ENCODE results near the gene TFEB. TPM values are rescaled to one million over a fixed set of nuclear protein-coding genes. Genes with fewer than 3 reads are reported as not detected.

The TFEB gene
- total and polyA plus RNA-seq, 10 of the 15 experiments (the other 5 are each of a cell fraction or from before 2014, with no cell fraction given), result 0.84 to 108 (median 60.8) TPM

GRCh38 chr6:41705996-41706835 lies 29.2 kb downstream of the TFEB start:
- POLR2A ChIA-PET, result interaction anchor here (1.1 to 6.1 kb wide), 4 partner anchors 8 to 167 kb away, joined by 3 to 210 read pairs (median 96); partner anchors contain the start of gene TFEB
- BruUV-seq (replicated peaks), result no TSS peak
- FAIRE-seq (peak; percentile 76), DNase-seq (ENCODE audit: low read depth, low spot score) (peak; percentile 87), ATAC-seq (peak; percentile 90)
- Histone ChIP-seq H3K27ac (ENCODE audit: control insufficient read depth, insufficient read depth) (peak overlapping the region; percentile 99), H3K9me3 (replicated peaks; ENCODE audit: control insufficient read depth, insufficient read depth, low read length) (no peaks in the 10 kb centered on the region), H2AFZ (ENCODE audit: control insufficient read depth, low read depth, low read length) (no peak overlapping the region; the same call in none of the 2 replicates), H3K79me2 (ENCODE audit: control insufficient read depth, insufficient read depth, low read length) (peaks cover 87% of the 10 kb centered on the region), H3K4me1 (ENCODE audit: control insufficient read depth, insufficient read depth, low read length) (peaks cover 55% of the 10 kb centered on the region), H3K9ac (ENCODE audit: control insufficient read depth, insufficient read depth, low read length) (peak overlapping the region; percentile 99), H3K27me3 (replicated peaks in 1 of 2; ENCODE audit: control insufficient read depth in 2 of 2, insufficient read depth in 2 of 2, low read length in 1 of 2) (no peaks in the 10 kb centered on the region), H3K36me3 (ENCODE audit: control insufficient read depth in 2 of 2, insufficient read depth in 2 of 2, low read length in 1 of 2) (peaks cover 8 to 23% of the 10 kb centered on the region in 2 experiments), H4K20me1 (ENCODE audit: control insufficient read depth, insufficient read depth) (no peaks in the 10 kb centered on the region; the same call in 1 of the 2 replicates), H3K4me2 (ENCODE audit: control insufficient read depth, insufficient read depth) (peak overlapping the region; percentile 99), H3K4me3 (peak overlapping the region; percentile 85)
- intact Hi-C loops (cut with micrococcal nuclease; ENCODE audit: unreplicated experiment), result loop anchor here (1.0 to 10.0 kb wide), 5 partner anchors 8 to 339 kb away; partner anchors contain the start of genes FRS3 and TFEB
- CTCF ChIA-PET, result interaction anchor here (0.8 to 4.6 kb wide), 21 partner anchors 7 to 418 kb away, joined by 3 to 87 read pairs (median 6); no protein-coding TSS in a partner anchor
- RAD21 ChIA-PET (ENCODE audit: unreplicated experiment), result interaction anchor here (0.7 to 6.3 kb wide), 11 partner anchors 10 to 722 kb away, joined by 3 to 185 read pairs (median 7); partner anchors contain the start of gene TFEB
- in situ Hi-C loops (cut with MboI), result no loop called here
- SMC1A ChIA-PET (ENCODE audit: uncharacterized antibody, unreplicated experiment), result interaction anchor here (0.7 to 7.2 kb wide), 12 partner anchors 11 to 986 kb away, joined by 3 to 168 read pairs (median 3); no protein-coding TSS in a partner anchor
- under 1% methylated on average over 14 of the region's 15 CpGs for WGBS (ENCODE audit: insufficient coverage, insufficient replicate concordance, low lambda C conversion rate, missing lambda C conversion rate)
- TF ChIP-seq EED (IDR thresholded peaks at IDR 0.05; ENCODE audit: low read depth) (peak; percentile 90), NBN (IDR thresholded peaks at IDR 0.05) (peak; percentile 99), CUX1 (IDR thresholded peaks at IDR 0.05; ENCODE audit: insufficient replicate concordance, low read depth, low read length) (no peak), BACH1 (IDR thresholded peaks at IDR 0.05; ENCODE audit: borderline replicate concordance) (peak; percentile 92), BHLHE40 (IDR thresholded peaks at IDR 0.05; ENCODE audit: borderline replicate concordance in 1 of 2, low read depth in 2 of 2, low read length in 1 of 2) (peak; percentile 83 to 87), FOXK2 (IDR thresholded peaks at IDR 0.05) (0 out of 2 replicates have a peak, but pooled peaks have one; percentile 16), RB1 (IDR thresholded peaks at IDR 0.05; ENCODE audit: borderline replicate concordance) (peak; percentile 87; the same call in 1 of the 2 replicates), GATAD2B (conservative IDR thresholded peaks at IDR 0.05; ENCODE audit: low read depth) (peak; percentile 100), USF1 (IDR thresholded peaks at IDR 0.05; ENCODE audit: borderline replicate concordance, extremely low read length, insufficient read depth, low read depth, low read length) (no peak), JUNB (IDR thresholded peaks at IDR 0.05) (peak; percentile 97), ZNF592 (IDR thresholded peaks at IDR 0.05) (peak; percentile 93)

Data from GM12878 (cell line).